ENCODE measurements around the gene KRT3.

KRT3 gene

GRCh38 chr12:52795694-52796428 lies at the start of gene KRT3:
Gene KRT3, minus strand, starts transcription at chr12:52796117. Its CDS starts 75 bp downstream, at chr12:52796042.
- no peak for DNase-seq (ENCODE audit: low spot score)

DNA sequence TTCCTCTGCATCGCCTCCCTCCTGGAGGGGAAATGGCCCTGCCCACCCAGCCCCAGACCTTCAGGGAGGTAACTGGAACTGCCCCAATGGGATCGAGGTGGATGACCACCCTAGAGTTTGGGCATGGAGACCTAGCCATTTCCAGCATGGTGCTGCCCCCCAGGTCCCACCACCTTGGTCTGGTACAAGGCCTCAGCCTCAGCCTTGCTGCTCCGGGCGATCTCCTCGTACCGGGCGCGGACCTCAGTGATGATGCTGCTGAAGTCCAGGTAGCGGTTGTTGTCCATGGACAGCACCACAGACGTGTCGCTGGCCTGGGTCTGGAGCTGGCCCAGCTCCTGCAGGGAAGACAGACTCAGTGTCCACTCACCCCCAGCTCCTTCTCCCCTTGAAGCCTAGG lies 48.5 kb upstream of the KRT3 start:
- no peak for DNase-seq (ENCODE audit: low spot score)

DNA sequence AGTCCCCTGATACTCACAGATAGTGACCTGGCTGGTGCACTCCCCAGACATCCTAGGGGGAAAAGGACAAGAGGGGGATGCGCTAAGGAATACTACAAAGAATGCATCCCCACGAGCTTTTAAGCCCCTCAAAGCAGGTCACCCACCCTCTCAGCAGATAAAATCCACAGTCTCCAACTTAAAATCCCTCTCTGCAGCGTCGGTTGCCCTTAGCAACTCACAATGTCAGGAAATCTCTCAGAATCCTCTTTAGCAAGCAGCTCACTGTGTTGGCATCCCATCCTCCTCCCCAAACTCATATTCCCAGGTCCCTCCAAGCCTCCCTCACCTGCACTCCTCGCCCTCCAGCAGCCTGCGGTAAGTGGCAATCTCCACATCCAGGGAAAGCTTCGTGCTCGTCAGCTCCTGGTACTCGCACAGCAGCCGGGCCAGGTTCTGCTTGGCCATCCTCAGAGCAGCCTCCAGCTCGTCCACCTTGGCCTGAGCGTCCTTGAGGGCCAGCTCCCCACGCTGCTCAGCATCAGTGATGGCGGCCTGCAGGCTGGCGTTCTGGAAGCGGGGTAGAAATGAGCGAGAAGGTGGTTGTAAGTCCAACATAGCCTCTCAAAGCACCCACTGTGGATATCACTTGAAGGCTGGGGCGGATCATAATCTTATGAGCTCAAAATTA lies 43.7 kb upstream of the KRT3 start:
- no peak for DNase-seq (ENCODE audit: low spot score)

DNA sequence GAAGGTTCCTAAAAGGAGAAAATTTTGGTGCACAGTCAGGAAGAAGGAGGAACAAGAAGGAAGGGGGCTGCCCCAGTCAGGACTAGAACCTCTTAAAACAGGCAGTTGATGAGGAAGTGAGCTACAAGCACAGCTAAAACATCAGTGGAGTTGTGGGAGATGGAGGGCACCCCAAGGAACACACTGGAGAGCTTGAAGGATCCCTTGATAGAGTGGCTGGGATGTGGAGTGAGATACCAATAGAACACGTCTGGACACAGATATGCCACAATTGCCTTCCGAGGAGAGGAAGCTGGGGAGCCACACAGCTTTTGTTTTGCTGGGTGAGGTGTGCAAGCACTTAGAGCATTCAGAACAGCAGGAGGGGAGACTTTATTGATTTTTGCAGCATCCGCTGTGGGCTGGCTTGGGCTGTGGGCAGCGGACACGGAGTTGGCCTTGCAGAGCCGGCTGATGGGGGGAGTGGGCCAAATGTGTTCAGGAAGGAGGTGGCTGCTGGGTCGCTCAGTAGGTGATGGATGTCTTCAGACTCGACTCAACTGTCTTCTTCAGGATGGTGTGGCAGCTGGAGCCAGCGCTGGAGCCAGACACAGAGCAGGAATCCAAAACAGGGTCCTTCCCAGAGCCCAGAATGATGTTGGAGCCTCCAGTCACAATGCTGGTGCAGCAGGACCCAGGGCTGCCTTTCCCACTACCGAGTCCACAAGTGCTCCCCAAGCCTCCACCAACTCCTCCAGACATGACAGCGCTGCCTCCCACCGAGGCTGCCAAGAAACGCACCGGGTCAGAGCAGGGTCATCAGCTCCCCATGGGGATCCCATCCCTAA lies 42.9 kb upstream of the KRT3 start:
- no peak for DNase-seq (ENCODE audit: low spot score)

GRCh38 chr12:52837781-52838608 lies 42.1 kb upstream of the KRT3 start:
- no peak for DNase-seq (ENCODE audit: low spot score)

DNA sequence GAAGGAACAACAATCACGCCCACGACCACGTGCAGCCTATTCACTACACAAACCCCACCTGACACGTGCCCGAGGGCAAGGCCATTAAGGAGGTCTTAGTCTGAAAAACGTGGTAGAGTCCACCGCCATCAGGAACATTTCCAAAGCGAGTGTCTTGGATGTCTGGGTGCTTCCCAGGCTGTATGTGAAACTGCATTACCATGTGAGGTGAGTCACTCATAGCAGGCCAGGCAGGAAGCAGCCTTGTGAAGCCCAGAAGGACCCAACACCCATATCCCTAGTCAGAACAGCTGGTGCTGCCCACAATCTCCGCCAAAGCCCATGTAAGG lies 41.5 kb upstream of the KRT3 start:
- no peak for DNase-seq (ENCODE audit: low spot score)

GRCh38 chr12:52836491-52837412 lies 40.8 kb upstream of the KRT3 start:
- no peak for DNase-seq (ENCODE audit: low spot score)

- DNase-seq (ENCODE audit: low spot score), result no peak
Measured at GRCh38 chr12:52836042-52836466, 40.1 kb upstream of the KRT3 start.

DNA sequence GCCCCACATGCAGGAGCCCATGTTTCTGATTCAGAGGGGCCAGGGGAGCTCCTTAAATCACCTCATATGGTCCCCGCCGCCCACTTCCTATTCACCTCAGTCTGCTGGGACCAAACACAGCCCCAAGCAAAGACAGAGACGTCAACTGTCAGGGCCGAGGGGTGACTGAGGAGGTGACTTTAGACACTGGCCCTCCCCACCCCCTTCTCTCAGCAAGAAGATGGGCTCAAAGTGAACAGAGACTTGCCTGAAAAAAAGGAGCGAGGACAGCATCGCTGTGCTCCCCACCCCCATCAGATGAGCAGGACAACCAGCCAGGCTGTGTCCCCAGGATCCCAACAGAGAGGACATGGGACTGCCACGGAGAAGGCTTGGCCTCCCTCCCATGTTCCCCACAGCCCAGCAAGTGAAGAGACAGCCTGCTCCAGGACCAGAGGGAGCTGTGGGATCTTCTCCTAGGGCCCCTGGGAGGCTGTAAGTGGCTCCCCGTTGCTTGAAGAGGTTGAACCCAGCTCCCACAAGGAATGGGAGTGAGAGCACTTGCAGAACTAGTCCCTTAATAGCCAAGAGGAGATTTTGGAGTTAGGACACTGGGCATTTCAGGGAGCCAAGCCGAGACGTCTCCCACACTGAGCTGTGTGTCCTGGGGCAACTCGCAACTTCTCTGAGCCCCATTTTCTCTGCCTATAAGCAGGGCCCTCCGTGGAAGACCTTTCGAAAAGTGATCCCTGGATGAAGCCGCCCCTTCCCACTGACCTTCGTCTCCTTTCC lies 39.5 kb upstream of the KRT3 start:
- DNase-seq (ENCODE audit: low spot score), result no peak

GRCh38 chr12:52834727-52835001 lies 38.7 kb upstream of the KRT3 start:
- no peak for DNase-seq (ENCODE audit: low spot score)

DNA sequence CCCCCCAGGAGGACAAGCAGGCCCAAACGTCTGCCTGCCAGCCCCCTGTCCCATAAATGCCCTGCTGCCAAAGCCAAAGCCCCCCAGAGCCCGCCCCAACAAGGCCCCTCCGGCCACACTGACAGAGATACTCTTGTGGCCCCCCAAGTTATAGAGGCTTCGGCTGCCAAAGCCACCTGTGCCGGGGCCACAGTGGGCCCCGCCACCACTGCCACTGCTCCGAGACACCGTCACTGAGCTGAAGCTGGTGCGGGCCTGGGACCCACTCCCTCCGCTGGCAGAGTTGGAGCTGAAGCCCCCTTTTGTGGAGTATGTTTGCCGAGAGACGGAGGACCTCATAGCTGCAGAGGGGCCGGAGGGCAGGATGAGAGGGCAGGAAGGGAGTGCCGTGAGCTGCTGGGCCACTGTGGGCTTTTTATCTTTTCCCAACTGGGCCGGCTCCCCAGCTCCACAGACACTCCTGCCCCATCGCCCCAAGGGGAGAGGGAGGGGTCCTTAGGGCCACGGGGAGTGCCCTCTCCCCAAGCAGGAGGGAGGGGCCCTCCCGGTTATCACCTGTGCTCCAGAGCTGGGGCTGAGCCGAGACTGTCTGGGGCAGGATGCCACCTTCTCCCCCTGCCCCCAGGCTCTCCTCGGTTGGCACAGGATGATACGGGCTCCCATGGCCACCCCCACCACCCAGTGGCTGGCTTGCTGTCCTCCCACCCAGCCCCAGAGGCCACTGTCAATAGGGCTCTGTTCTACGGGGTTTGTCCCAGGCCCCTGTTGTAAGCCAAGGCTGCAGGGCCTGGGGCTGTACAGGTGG lies 38.2 kb upstream of the KRT3 start, which contains the start of gene KRT79:
TSS of gene KRT79 (minus strand) at position 390 of the 805 bp plus-strand sequence. CDS start at position 339, 51 bp downstream.
- DNase-seq (ENCODE audit: low spot score), result no peak

GRCh38 chr12:52832985-52833905 lies 37.3 kb upstream of the KRT3 start:
- DNase-seq (ENCODE audit: low spot score), result no peak

- no peak for DNase-seq (ENCODE audit: low spot score)
Measured at GRCh38 chr12:52832451-52832850, 36.5 kb upstream of the KRT3 start.

- no peak for DNase-seq (ENCODE audit: low spot score)
Measured at GRCh38 chr12:52831251-52831650, 35.3 kb upstream of the KRT3 start.

DNA sequence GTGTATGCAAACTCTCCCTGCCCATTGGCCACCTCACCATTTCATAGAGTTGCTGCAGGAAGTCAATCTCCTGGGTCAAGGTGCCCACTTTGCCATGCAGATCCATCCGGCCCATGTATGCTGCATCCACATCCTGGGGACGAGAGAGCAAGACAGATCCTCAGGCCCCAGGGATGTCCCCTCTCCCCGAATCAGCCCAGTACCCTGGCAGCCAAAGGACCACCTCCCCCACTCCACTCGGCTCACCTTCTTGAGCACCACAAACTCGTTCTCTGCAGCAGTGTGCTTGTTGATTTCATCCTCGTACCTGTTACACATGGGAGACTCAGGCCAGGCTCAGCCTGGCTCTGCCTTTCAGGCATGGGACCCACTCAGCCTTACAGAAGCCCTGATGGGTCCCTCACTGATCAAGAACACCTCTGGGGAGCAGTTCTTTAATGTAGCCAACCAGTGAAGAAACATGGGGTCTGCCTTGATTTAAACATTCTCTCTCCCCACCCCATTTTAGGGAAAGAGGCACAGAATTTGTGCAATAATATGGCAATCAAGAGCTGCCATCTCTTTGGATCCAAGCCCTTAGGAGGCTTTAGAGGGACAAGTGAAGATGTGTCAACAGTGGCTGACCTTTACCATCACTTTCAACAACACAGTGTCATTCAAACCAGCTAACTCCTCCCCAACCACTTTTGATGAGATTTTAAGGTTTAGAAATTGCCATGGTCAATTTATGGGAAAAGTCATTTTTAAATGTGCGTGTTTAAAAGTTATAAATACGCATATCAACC lies 34.3 kb upstream of the KRT3 start:
- no peak for DNase-seq (ENCODE audit: low spot score)

DNA sequence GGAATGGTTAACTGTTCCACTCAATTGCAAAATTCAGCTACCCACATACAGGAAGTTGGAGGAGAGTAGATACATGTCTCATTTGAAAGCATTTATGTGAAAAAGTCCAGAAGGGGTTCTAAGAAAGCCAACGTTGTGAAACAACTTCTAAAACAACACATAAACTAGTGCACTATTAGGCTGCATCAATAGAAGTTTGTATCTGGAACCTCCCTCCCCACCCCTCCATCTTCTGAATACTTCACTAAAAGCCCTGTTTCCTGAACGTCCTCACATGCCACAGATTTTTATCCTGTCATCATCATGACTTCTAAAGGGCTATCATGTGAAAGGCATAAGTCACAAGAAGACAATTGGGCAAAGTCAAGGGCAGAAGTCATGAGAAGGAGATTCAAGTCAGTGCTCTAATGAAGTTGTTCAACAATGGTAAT lies 32.7 kb upstream of the KRT3 start:
- no peak for DNase-seq (ENCODE audit: low spot score)

DNA sequence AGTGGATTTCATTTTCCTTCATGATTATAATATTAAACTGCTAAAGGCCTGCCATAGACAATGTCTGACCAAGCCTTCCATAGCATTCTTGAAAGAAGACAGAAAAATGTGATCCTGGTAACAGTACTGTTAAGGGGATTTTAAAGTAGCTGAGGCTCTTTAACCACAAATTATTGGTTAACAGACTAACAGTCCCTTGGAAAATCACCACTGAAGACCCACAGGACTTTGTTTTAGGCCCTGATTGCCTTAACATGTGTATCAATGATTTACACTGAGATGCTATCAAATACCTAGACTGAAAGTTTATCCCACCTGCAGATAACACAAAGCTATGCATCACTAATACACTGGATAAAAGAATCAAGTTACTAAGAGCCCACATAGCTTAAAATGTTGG lies 32.2 kb upstream of the KRT3 start:
- DNase-seq (ENCODE audit: low spot score), result no peak
